ENCODE data around the gene CD4.

GRCh38 chr12:6839482-6840201 is 50.3 kb downstream of the CD4 start:
- no peak for TF ChIP-seq CTCF (conservative IDR thresholded peaks at IDR 0.05; ENCODE audit: low read depth, low read length)
- TF ChIP-seq POLR2A (IDR thresholded peaks at IDR 0.05; ENCODE audit: low read depth, low read length): no peak
- TF ChIP-seq USF2 (IDR thresholded peaks at IDR 0.05; ENCODE audit: low read depth, low read length): no peak
- no peak for TF ChIP-seq MAFK (IDR thresholded peaks at IDR 0.05; ENCODE audit: low read depth, low read length)
